Bronchial epithelial cell (primary cell): ENCODE measurements around the gene FGFR2. TPM values are rescaled to one million over a fixed set of nuclear protein-coding genes. Genes with fewer than 3 reads are reported as not detected.
A peak's percentile ranks its signal among the peaks of the same experiment; 100 is the strongest.

Experiments
- DNase-seq: peaks from one replicate; pipeline ENCODE4 v3.0.0-alpha.2; 2010; ENCODE audit warnings: low read depth
- FAIRE-seq: peaks from 2 replicates; lab custom pipeline; 2011; peaks lifted over from hg19 to GRCh38; lab: Jason Lieb, UNC
- H3K27me3 ChIP-seq: 2 replicates; pipeline ENCODE4 v1.5.1; 2011; ENCODE audit warnings: low read length; ENCODE audit not compliant: control insufficient read depth, insufficient read depth
- H3K36me3 ChIP-seq: 2 replicates; pipeline ENCODE4 v1.5.1; 2011; ENCODE audit warnings: low read length; ENCODE audit not compliant: control insufficient read depth, insufficient read depth
- H3K4me3 ChIP-seq: 2 replicates; pipeline ENCODE4 v1.5.1; 2011; ENCODE audit warnings: mild to moderate bottlenecking, low read depth, low read length, control low read depth
- total RNA-seq: library from RNA; depleted of rRNA; stranded (reverse); fragments of >200 nt; gene quantifications from 2 replicates; pipeline ENCODE4 v1.2.1, GENCODE V29; 2014
- TF ChIP-seq, protein P1 (sequence below): IDR thresholded peaks from 2 replicates; pipeline ENCODE4 v1.5.1; 2011; ENCODE audit warnings: mild to moderate bottlenecking, moderate library complexity, low read length, control low read depth, inconsistent platforms; ENCODE audit not compliant: insufficient read depth, severe bottlenecking

FGFR2 gene
- total RNA-seq, 1 donor from 2014 or later = 16.8 TPM

DNA sequence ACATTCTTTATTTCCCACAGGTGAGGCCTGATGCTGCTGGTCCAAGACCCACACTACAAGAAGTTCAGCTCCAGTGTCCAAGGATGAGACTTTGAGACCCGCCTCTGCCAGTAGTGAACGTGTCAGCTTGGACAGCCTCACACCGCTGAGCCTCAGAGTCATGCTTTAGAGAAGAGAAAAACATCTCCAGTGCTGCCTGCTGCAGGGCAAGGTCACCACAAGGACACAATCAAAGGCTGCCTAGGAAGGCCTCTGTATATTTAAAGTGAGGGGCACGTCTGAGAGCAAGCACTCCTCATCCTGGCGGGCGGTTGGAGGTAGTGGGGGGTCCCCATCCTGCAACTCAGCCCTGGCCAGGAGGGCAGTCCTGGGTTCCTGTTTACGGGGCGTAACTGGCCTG lies 19.3 kb downstream of the FGFR2 start:
- no peak overlapping the region for H3K4me3 ChIP-seq
- TF ChIP-seq, protein P1, sequence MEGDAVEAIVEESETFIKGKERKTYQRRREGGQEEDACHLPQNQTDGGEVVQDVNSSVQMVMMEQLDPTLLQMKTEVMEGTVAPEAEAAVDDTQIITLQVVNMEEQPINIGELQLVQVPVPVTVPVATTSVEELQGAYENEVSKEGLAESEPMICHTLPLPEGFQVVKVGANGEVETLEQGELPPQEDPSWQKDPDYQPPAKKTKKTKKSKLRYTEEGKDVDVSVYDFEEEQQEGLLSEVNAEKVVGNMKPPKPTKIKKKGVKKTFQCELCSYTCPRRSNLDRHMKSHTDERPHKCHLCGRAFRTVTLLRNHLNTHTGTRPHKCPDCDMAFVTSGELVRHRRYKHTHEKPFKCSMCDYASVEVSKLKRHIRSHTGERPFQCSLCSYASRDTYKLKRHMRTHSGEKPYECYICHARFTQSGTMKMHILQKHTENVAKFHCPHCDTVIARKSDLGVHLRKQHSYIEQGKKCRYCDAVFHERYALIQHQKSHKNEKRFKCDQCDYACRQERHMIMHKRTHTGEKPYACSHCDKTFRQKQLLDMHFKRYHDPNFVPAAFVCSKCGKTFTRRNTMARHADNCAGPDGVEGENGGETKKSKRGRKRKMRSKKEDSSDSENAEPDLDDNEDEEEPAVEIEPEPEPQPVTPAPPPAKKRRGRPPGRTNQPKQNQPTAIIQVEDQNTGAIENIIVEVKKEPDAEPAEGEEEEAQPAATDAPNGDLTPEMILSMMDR = no peak
- H3K27me3 ChIP-seq = no peaks in the 10 kb centered on the region
- no peaks in the 10 kb centered on the region for H3K36me3 ChIP-seq
- no peak for FAIRE-seq
- no peak for DNase-seq

DNA sequence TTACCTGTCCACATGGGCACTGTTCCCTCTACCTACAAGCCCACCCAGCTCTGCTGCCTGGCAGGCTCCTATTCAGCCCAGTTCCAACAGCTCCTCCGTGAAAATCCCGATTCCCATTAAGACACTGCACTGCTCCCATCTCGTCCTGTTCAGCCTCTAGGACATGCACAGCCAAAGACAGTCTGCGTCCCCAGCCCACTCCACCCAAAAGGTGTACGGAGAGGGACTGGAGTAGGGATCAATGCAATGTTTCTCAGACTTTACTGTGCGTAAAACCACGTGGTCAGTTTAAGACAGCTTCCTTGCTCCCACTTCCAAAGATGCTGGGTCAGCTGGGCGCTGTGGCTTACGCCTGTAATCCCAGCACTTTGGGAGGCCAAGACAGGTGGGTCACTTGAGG lies 19.9 kb downstream of the FGFR2 start:
- TF ChIP-seq, protein P1 = no peak
- Histone ChIP-seq H3K36me3 (no peaks in the 10 kb centered on the region), H3K4me3 (no peak overlapping the region), H3K27me3 (no peaks in the 10 kb centered on the region)
- DNase-seq = no peak
- FAIRE-seq = no peak

DNA sequence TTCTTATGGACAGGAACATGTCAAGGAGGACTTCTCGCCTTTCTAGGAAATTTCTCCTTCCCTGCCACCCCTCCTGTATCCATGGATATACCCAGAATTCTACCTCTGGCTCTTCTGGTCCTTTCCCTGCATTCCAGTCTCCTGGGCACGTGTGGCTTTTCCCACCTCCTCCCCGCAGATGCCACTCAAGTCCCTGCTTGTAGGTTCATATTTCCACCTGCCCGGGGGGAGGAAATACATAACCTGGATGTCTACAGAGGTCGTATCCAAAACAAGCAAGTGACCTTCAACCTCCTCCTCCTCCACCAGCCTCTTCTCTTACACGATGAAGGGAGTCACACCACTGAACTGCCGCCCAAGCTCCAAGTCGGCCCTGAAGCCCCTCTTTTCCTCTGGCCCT lies 20.7 kb downstream of the FGFR2 start:
- Histone ChIP-seq H3K4me3 (no peak overlapping the region), H3K27me3 (no peaks in the 10 kb centered on the region), H3K36me3 (no peaks in the 10 kb centered on the region)
- FAIRE-seq (no peak), DNase-seq (peak; percentile 47)
- TF ChIP-seq, protein P1 = no peak

DNA sequence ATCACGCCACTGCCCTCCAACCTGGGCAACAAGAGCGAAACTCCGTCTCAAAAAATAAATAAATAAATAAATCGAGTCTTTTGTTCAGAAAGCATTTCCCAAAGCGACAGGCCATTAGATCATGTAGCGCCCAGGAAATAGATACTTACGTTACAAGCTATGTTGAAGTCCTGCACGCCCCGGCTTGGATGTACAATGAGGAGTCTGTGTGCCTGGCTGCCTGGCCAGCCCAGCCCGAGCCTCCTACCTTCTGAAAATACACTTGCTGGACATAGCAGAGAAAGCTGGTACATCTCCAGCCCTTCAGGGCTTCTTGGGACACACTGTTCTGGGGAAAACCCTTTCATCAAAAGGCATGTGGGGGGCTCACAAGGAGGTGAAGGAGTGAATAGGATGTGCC lies 22.1 kb downstream of the FGFR2 start:
- Histone ChIP-seq H3K27me3 (no peaks in the 10 kb centered on the region), H3K36me3 (no peaks in the 10 kb centered on the region), H3K4me3 (no peak overlapping the region)
- TF ChIP-seq, protein P1 = no peak
- no peak for FAIRE-seq
- DNase-seq = no peak

DNA sequence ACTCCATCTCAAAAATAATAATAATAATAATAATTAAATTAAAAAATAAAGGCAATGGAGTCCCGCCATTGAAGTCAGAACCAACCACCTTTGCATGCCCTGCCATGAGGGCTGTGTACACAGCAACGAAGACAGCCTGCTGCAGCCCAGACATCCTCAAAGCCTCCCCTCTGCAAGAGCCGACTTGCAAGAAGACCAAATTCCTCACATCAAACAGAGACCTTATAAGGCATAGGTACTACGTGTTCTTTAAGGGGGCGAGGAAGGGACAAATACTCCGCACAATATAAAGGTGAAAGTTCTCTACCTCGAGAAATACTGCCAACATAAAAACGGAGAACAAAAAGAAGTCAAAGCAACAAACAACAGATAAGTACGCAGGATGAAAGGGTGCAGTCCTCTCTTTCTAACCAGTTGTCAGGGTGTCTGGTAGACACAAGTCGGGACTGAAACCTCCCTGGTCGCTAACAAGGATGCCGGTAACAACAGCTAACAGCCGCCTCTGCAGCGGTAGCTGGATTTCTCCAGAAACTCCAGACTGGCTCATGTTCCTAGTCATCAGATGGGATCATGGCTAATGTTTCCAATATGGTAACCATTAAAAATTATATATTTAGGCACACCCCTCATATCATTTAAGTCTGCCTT lies 23.6 kb downstream of the FGFR2 start:
- TF ChIP-seq, protein P1 = no peak
- DNase-seq (peak; percentile 79), FAIRE-seq (no peak)
- H3K36me3 ChIP-seq = no peaks in the 10 kb centered on the region
- H3K4me3 ChIP-seq = no peak overlapping the region
- H3K27me3 ChIP-seq = no peaks in the 10 kb centered on the region

DNA sequence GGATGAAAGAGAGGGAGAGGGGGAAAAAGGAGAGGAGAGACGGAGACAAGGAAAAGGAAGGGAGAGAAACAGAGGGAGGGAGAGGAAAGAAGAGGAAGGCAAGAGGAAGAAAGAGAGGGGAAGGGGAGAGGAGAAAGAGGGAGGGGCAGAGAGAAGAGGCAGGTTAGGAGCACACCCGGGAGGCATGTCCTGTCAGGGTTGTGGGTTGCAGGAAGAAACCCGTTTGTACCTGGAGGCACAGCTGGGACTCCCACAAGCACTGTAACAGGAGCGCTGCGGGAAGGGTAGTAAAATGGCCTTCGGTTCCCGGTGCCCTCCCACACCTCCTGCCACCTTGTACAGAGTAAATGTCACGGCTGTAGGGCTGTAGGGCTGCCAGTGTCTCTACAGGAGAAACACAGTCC lies 24.7 kb downstream of the FGFR2 start:
- no peaks in the 10 kb centered on the region for H3K27me3 ChIP-seq
- no peaks in the 10 kb centered on the region for H3K36me3 ChIP-seq
- H3K4me3 ChIP-seq = no peak overlapping the region
- no peak for FAIRE-seq
- no peak for DNase-seq
- TF ChIP-seq, protein P1 = no peak
